Kasumi-1 (cell line): ENCODE results near the gene PLAAT5.

Experiments used
- DNase-seq, 2 experiments: peaks; one replicate each; lab custom pipeline; 2025; lab: John Stamatoyannopoulos, UW

The PLAAT5 gene

GRCh38 chr11:63511048-63511748 lies 20.2 kb upstream of the PLAAT5 start:
- DNase-seq, result no peak

GRCh38 chr11:63510360-63511047 lies 19.5 kb upstream of the PLAAT5 start:
- DNase-seq, result no peak

GRCh38 chr11:63508745-63509144 lies 17.8 kb upstream of the PLAAT5 start:
- no peak for DNase-seq

GRCh38 chr11:63508009-63508408 lies 17.0 kb upstream of the PLAAT5 start:
- DNase-seq, result peak; percentile 68 to 74

GRCh38 chr11:63507511-63507910 lies 16.5 kb upstream of the PLAAT5 start:
- no peak for DNase-seq

- no peak for DNase-seq
Observed at GRCh38 chr11:63506876-63507275, 15.9 kb upstream of the PLAAT5 start.

GRCh38 chr11:63505857-63506528 lies 15.0 kb upstream of the PLAAT5 start, which contains the start of gene LGALS12:
Gene LGALS12 (plus strand): TSS chr11:63506084. CDS start chr11:63506459, 375 bp downstream.
- peak; percentile 95 to 98 for DNase-seq

- DNase-seq, result peak; percentile 47 to 52
Observed at GRCh38 chr11:63504933-63505586, 14.1 kb upstream of the PLAAT5 start.

- no peak for DNase-seq
Observed at GRCh38 chr11:63504054-63504453, 13.1 kb upstream of the PLAAT5 start.

GRCh38 chr11:63503492-63503891 lies 12.5 kb upstream of the PLAAT5 start:
- peak; percentile 89 to 90 for DNase-seq

- peak; percentile 62 to 65 for DNase-seq
Observed at GRCh38 chr11:63502252-63502820, 11.4 kb upstream of the PLAAT5 start.

GRCh38 chr11:63501236-63501635 lies 10.3 kb upstream of the PLAAT5 start:
- DNase-seq, result no peak

- DNase-seq, result no peak
Observed at GRCh38 chr11:63499874-63500273, 8.9 kb upstream of the PLAAT5 start.

GRCh38 chr11:63494975-63495374 lies 4.0 kb upstream of the PLAAT5 start:
- DNase-seq, result no peak

- DNase-seq, result no peak
Observed at GRCh38 chr11:63493127-63493526, 2.2 kb upstream of the PLAAT5 start.

- no peak for DNase-seq
Observed at GRCh38 chr11:63492441-63492840, 1.5 kb upstream of the PLAAT5 start.

- DNase-seq, result peak in 1 of 2 experiments; percentile 39
Observed at GRCh38 chr11:63491636-63492372, 837 bp upstream of the PLAAT5 start.

- DNase-seq, result no peak
Observed at GRCh38 chr11:63491240-63491587, 247 bp upstream of the PLAAT5 start.

GRCh38 chr11:63489879-63490278 lies 1.1 kb downstream of the PLAAT5 start:
- no peak for DNase-seq

GRCh38 chr11:63488789-63489188 lies 2.2 kb downstream of the PLAAT5 start:
- no peak for DNase-seq

GRCh38 chr11:63485777-63486176 lies 5.2 kb downstream of the PLAAT5 start:
- DNase-seq, result no peak
